Measurements from ENCODE around the gene RGS14. TPM values are rescaled to one million over a fixed set of nuclear protein-coding genes. Genes with fewer than 3 reads are reported as not detected.

The RGS14 gene
- polyA plus RNA-seq, 1 donor (not counting 4 experiments of a cell fraction or from before 2014, with no cell fraction given): 8.6 TPM

DNA sequence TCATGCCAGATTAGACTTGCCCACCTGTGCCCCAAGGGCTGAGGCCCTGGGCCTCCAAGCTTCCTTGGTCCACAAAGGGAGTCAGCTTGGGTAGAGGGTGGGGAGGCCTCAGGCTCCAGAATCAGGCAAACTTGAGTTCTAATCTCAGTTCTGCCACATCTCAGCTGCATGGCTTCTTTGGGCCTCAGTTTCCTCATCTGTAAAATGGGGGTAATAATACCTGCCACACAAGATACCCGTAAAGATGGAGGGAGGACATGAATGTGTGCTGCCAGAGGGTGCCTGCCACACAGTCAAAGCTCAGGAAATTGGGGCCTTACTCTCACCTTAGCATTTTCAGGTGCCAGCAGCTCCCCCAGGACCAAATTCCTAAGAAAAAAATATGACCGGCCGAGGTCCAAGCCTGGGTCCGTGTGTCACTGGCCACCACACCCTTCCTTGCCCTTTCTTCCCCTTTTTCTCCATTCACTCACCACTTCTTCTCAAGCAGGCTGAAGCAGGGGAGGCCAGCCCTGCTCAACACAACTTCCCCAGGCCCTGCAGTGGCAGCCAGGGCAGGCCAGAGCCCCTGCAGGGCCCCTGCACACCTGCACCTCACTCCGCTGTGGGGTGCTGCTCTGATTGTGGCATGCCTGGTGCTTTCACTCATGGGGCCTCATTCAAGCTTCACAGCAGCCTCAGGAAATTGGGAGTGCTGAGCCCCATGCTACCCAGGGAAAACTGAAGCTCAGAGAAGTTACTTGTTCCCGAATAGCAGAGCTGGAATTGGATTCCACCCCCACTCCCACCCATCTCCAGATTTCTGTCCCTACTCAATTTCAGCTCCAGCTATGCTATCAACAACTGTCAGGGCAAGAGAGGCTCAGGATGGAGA lies 3.9 kb downstream of the RGS14 start:
- FAIRE-seq (no peak), DNase-seq (ENCODE audit: low read depth, low spot score) (no peak)
- Histone ChIP-seq H3K9me3 (ENCODE audit: control insufficient read depth, low read depth, low read length) (no peaks in the 10 kb centered on the region), H3K27ac (ENCODE audit: control insufficient read depth, insufficient read depth, low read length) (peak overlapping the region; percentile 71), H2AFZ (ENCODE audit: control insufficient read depth, low read length) (peak overlapping the region; percentile 92), H3K9ac (ENCODE audit: control insufficient read depth, extremely low read depth, insufficient read depth, low read length) (peak overlapping the region; percentile 68), H3K4me3 (ENCODE audit: control insufficient read depth in 2 of 3, extremely low read depth in 1 of 3, insufficient read depth in 2 of 3, low read depth in 1 of 3, low read length in 3 of 3) (no peak overlapping the region), H3K9me1 (ENCODE audit: control insufficient read depth, extremely low read depth, insufficient read depth, low read length) (no peaks in the 10 kb centered on the region), H4K20me1 (ENCODE audit: control insufficient read depth, extremely low read depth, insufficient read depth, low read length) (no peaks in the 10 kb centered on the region), H3K36me3 (ENCODE audit: control insufficient read depth in 2 of 2, extremely low read depth in 1 of 2, insufficient read depth in 2 of 2, low read length in 2 of 2) (no peaks in the 10 kb centered on the region), H3K4me2 (ENCODE audit: control insufficient read depth, extremely low read depth, insufficient read depth, low read depth, low read length) (peak overlapping the region; percentile 87), H3K4me1 (ENCODE audit: control insufficient read depth, extremely low read depth, insufficient read depth, low read length) (peaks cover 39% of the 10 kb centered on the region), H3K27me3 (ENCODE audit: control insufficient read depth, extremely low read depth, insufficient read depth, low read length) (no peaks in the 10 kb centered on the region), H3K79me2 (ENCODE audit: control insufficient read depth, insufficient read depth, low read length) (no peaks in the 10 kb centered on the region)
- dilution Hi-C loops (cut with MboI; ENCODE audit: extremely low pct_ligation_motif_present, low sequenced_read_pairs): no loop called here
- TF ChIP-seq, protein P1, sequence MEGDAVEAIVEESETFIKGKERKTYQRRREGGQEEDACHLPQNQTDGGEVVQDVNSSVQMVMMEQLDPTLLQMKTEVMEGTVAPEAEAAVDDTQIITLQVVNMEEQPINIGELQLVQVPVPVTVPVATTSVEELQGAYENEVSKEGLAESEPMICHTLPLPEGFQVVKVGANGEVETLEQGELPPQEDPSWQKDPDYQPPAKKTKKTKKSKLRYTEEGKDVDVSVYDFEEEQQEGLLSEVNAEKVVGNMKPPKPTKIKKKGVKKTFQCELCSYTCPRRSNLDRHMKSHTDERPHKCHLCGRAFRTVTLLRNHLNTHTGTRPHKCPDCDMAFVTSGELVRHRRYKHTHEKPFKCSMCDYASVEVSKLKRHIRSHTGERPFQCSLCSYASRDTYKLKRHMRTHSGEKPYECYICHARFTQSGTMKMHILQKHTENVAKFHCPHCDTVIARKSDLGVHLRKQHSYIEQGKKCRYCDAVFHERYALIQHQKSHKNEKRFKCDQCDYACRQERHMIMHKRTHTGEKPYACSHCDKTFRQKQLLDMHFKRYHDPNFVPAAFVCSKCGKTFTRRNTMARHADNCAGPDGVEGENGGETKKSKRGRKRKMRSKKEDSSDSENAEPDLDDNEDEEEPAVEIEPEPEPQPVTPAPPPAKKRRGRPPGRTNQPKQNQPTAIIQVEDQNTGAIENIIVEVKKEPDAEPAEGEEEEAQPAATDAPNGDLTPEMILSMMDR (optimal IDR thresholded peaks at IDR 0.05 in 1 of 3, IDR thresholded peaks at IDR 0.05 in 1 of 3, conservative IDR thresholded peaks at IDR 0.05 in 1 of 3; ENCODE audit: extremely low read depth in 1 of 3, insufficient read depth in 2 of 3, low read length in 3 of 3): no peak
- no peak for TF ChIP-seq EZH2 (IDR thresholded peaks at IDR 0.05; ENCODE audit: low read length)

- dilution Hi-C loops (cut with MboI; ENCODE audit: extremely low pct_ligation_motif_present, low sequenced_read_pairs): no loop called here
- Histone ChIP-seq H3K9me1 (ENCODE audit: control insufficient read depth, extremely low read depth, insufficient read depth, low read length) (no peaks in the 10 kb centered on the region), H3K79me2 (ENCODE audit: control insufficient read depth, insufficient read depth, low read length) (no peaks in the 10 kb centered on the region), H3K36me3 (ENCODE audit: control insufficient read depth in 2 of 2, extremely low read depth in 1 of 2, insufficient read depth in 2 of 2, low read length in 2 of 2) (no peaks in the 10 kb centered on the region), H3K4me2 (ENCODE audit: control insufficient read depth, extremely low read depth, insufficient read depth, low read depth, low read length) (peak overlapping the region; percentile 87), H3K27ac (ENCODE audit: control insufficient read depth, insufficient read depth, low read length) (peak overlapping the region; percentile 71), H3K9ac (ENCODE audit: control insufficient read depth, extremely low read depth, insufficient read depth, low read length) (peak overlapping the region; percentile 68), H2AFZ (ENCODE audit: control insufficient read depth, low read length) (peak overlapping the region; percentile 92), H3K9me3 (ENCODE audit: control insufficient read depth, low read depth, low read length) (no peaks in the 10 kb centered on the region), H3K27me3 (ENCODE audit: control insufficient read depth, extremely low read depth, insufficient read depth, low read length) (no peaks in the 10 kb centered on the region), H3K4me3 (ENCODE audit: control insufficient read depth in 2 of 3, extremely low read depth in 1 of 3, insufficient read depth in 2 of 3, low read depth in 1 of 3, low read length in 3 of 3) (peak overlapping the region in 1 of 3 experiments; percentile 65), H4K20me1 (ENCODE audit: control insufficient read depth, extremely low read depth, insufficient read depth, low read length) (no peaks in the 10 kb centered on the region), H3K4me1 (ENCODE audit: control insufficient read depth, extremely low read depth, insufficient read depth, low read length) (peaks cover 39% of the 10 kb centered on the region)
- TF ChIP-seq, protein P1 (optimal IDR thresholded peaks at IDR 0.05 in 1 of 3, IDR thresholded peaks at IDR 0.05 in 1 of 3, conservative IDR thresholded peaks at IDR 0.05 in 1 of 3; ENCODE audit: extremely low read depth in 1 of 3, insufficient read depth in 2 of 3, low read length in 3 of 3): no peak
- no peak for TF ChIP-seq EZH2 (IDR thresholded peaks at IDR 0.05; ENCODE audit: low read length)
- DNase-seq (ENCODE audit: low read depth, low spot score) (no peak), FAIRE-seq (peak; percentile 52)
Measured at GRCh38 chr5:177362292-177362609, 4.5 kb downstream of the RGS14 start.
